ENCODE measurements around the gene MAN1A1.

- no peak for TF ChIP-seq CTCF (conservative IDR thresholded peaks at IDR 0.05; ENCODE audit: low read length)
- TF ChIP-seq EZH2phosphoT487 (IDR thresholded peaks at IDR 0.05; ENCODE audit: borderline replicate concordance): no peak
Measured at GRCh38 chr6:119156757-119157505, 192.6 kb downstream of the MAN1A1 start.

All from Loucy (cell line).